ENCODE measurements around the gene PROX2.
A peak's percentile ranks its signal among the peaks of the same experiment; 100 is the strongest.

PROX2 gene

GRCh38 chr14:74909501-74909900, 33.6 kb upstream of the PROX2 start:
- no peak overlapping the region for H3K27ac ChIP-seq
- TF ChIP-seq CTCF (conservative IDR thresholded peaks at IDR 0.05) (no peak), ZFX (IDR thresholded peaks at IDR 0.05) (no peak)

GRCh38 chr14:74908861-74909341, 33.0 kb upstream of the PROX2 start:
- H3K27ac ChIP-seq = no peak overlapping the region
- TF ChIP-seq CTCF (conservative IDR thresholded peaks at IDR 0.05) = no peak
- TF ChIP-seq ZFX (IDR thresholded peaks at IDR 0.05) = no peak

- no peak overlapping the region for H3K27ac ChIP-seq
- TF ChIP-seq ZFX (IDR thresholded peaks at IDR 0.05) (no peak), CTCF (conservative IDR thresholded peaks at IDR 0.05) (no peak)
Measured at GRCh38 chr14:74907744-74908143, 31.8 kb upstream of the PROX2 start.

- H3K27ac ChIP-seq = no peak overlapping the region
- TF ChIP-seq CTCF (conservative IDR thresholded peaks at IDR 0.05) = no peak; the same call in 1 of the 2 replicates
- TF ChIP-seq ZFX (IDR thresholded peaks at IDR 0.05) = no peak
Measured at GRCh38 chr14:74906925-74907521, 31.1 kb upstream of the PROX2 start.

GRCh38 chr14:74905595-74906142, 29.7 kb upstream of the PROX2 start:
- H3K27ac ChIP-seq = no peak overlapping the region
- TF ChIP-seq CTCF (conservative IDR thresholded peaks at IDR 0.05) (peak; percentile 98), ZFX (IDR thresholded peaks at IDR 0.05) (no peak)

- no peak for TF ChIP-seq ZFX (IDR thresholded peaks at IDR 0.05)
- TF ChIP-seq CTCF (conservative IDR thresholded peaks at IDR 0.05) = no peak
- H3K27ac ChIP-seq = no peak overlapping the region
Measured at GRCh38 chr14:74904635-74905503, 28.9 kb upstream of the PROX2 start.
